HG02588 (cell line): ENCODE results near the gene SRP19.
A peak's percentile ranks its signal among the peaks of the same experiment; 100 is the strongest.
"Not testable (repeated sequence)": the region's sequence is repeated elsewhere in the genome, so short reads cannot be mapped to it uniquely, and the experiment has no call there.

Source experiments
- ATAC-seq: cut with Tn5 transposase; IDR thresholded peaks from one replicate; pipeline ENCODE4 v1.9.1; 2021; ENCODE audit warnings: mild to moderate bottlenecking, moderate library complexity; ENCODE audit not compliant: unreplicated experiment

SRP19 gene

DNA sequence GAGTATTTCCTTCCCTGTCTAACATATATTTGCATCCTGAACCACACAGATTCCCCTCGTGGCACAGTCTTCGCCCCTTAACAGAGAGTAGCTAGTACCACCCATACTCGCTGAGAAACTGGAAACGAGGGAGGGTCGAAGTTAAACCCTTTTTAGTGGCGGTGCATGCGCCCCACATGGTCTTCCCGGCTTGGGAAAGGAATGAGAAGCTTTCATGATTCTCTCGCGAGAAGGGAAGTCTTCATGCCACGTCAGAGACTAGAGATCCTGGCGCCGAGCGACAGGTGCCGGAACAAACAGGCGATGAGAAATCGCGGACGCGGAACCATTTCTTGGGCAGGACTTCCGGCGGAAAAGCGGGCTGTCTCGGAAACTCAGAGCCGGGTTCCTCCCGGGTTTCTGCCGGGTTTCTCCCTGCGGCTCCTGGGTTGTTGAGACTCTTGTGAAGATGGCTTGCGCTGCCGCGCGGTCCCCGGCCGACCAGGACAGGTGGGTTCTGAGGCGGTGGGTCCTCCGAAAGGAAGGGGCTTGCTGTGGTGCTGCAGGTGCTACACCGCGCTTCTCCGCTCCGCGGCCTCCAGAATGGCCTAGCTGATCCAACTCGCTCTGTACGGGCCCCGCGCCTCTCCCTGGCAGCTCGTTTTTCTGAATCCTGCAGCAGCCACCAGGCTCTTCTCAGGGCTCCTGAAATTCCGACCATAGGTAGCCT lies at the start of gene SRP19:
TSS of gene SRP19 (plus strand) at position 359 of the 709 bp plus-strand sequence. CDS start at position 449, 90 bp downstream.
- ATAC-seq, result peak; percentile 98

DNA sequence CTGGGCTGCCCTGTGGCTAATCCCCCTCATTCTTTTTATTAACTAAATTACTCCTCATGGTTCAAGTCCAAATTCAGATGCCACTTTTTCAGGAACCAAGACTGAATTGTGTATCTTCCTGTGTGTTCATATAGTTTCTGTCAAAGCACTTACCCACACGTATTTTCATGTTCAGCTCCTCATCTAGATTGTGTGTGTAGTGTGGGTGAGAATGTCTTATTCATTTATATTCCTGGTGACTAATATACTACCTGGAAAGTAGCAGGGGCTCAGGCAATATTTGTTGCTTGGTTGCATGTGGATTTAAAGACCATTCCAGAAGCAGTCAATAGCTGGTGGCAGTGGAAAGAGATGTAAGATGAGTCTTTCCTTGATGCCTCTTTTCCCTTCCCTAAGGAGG lies 48.5 kb upstream of the SRP19 start:
- ATAC-seq, result no peak

DNA sequence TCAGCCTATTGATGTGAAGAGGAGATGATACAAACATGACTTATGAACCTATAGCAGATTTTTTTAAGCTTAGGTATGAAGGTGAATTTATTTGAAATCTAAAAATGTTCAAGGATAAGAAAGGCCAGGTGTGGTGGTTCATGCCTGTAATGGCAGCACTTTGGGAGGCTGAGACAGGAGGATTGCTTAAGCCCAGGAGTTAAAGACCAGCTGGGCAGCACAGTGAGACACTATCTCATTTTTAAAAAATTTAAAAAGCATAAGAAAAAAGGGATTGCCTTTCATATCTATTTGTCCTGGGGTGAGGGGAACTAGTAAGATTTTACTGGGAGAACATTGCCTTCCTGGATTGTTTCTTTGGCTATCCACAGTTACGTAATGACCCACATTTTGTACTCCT lies 40.8 kb upstream of the SRP19 start:
- no peak for ATAC-seq

DNA sequence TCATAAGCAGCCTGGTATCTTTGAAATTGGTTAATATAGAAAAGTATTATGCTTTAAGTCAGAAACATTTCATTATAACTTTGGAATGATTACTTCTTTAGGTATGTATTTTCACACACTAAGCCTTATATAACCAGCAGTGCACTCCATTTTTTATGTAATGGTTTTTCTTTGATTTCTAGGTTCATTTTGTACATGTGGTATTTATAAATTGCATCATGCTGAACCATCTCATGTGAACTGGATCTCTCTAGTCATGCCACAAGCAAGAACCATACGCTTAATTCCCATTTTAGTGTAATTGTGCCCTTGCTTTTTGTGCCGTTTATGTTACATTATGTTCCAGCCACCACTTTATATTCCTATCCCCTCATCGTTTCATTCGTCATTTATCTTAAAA lies 38.6 kb upstream of the SRP19 start:
- ATAC-seq, result no peak

DNA sequence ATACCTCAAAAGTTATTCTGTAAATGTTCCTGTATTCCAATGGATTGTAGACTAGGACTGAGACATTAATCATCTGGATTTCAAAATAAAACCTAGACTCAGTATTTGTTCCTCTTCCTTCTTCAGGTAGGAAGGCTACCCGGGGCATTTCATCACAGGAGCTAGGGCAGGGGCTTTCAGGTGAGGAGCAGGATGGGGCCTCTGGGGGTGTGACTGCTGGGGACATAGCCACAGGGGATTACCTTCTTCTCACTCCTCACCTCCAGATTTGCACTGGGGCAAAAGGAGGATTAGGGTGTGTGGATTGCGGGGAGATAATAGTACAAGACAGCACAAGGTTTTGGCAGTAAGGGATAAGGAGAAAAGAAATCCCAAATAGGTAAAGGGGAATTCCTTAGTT lies 37.9 kb upstream of the SRP19 start:
- no peak for ATAC-seq

DNA sequence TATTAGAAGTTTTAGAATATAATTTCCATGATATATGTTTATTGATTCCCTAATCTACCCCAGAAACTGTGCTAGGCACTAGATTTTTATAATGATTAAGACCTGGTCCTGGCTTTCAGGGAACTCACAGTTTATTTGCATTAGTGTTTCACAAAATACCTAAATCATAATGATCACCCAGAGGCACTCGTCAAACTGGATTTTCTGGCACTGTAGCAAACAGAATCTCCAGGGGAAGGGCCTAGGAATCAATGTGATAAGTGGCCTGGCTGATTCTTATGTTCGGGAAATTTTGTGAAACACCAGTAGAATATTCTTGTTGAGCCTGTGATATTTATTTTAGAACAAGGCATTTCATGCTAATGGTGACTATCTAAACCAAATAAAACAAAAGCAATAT lies 37.4 kb upstream of the SRP19 start:
- ATAC-seq, result no peak

DNA sequence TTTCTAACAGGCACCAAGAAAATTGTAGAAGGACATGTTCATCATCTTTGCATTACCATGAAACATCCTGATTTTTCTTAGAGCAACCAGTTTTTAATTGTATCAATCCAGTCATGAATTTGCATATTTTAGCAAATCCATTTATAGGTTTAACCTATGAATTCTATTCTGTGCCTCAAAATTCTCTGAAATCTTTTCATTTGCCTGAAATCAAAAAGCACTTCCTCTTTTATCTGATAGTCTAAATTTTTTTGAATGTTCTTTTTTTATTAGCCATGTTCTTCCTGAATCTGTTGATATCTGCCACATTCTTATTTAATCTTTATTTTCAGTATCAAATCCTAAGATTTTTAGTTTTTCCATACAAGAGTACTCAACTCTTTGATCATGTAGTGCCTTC lies 36.9 kb upstream of the SRP19 start:
- no peak for ATAC-seq

DNA sequence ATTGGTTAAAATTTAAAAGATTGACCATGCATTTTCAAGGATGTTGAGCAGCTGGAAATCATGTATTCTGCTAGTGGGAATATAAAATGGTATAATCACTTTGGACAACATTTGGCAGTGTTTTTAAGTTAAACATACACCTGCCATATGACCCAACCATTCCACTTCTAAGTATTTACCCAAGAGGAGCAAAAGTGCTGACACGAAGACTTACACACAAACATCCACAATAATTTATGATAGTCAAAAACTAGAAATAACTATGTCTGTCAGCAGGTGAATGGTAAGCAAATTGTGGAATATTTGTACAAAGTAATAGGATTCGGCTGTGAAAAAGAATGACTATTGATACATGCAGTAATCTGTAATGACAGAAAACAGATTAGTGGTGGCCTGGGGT lies 30.7 kb upstream of the SRP19 start:
- no peak for ATAC-seq

DNA sequence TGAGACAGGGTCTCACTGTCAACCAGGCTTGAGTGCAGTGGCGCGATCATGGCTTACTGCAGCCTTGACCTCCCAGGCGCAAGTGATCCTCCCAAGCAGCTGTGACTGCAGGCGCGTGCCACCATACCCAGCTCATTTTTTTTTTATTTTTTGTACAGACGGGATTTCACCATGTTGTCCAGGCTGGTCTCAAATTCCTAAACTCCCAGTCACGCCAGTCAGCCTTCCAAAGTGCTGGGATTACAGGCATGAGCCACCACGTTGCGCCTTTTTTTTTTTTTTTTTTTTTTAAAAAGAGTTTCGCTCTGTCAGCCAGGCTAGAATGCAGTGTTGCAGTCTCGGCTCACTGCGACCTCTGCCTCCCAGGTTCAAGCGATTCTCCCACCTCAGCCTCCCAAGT lies 27.1 kb upstream of the SRP19 start:
- no peak for ATAC-seq

DNA sequence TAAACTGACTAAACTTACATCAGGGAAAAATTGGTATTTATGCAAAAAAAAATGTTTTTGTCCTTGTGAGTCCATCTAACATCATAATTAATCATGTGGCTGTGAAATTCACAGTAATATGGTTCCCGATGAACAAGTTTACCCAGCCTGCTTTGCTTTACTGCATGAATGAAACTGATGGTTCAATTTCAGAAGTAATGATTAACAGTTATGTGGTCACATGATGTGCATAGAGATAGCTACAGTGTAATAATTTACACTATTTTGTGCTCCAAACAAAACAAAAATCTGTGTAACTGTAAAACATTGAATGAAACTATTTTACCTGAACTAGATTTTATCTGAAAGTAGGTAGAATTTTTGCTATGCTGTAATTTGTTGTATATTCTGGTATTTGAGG lies 16.6 kb upstream of the SRP19 start:
- no peak for ATAC-seq

DNA sequence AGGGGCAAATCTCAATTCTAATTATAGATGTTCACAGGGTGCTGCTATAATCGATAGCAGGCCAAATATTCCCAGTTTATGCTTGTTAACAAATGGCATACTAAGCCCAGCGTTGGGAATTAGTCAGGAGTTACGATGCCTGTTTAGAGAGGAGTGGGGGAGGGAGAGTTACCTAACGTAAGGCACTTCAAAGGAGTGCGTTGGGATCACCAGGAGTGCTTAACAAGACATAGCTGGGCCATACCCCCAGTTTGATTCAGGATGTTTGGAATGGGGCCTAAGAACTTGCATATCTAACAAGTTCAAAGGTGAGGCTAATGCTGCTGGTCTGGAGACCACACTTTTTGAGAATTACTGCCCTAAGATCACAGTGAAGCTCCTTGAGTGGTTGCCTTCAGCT lies 14.5 kb upstream of the SRP19 start:
- no peak for ATAC-seq

DNA sequence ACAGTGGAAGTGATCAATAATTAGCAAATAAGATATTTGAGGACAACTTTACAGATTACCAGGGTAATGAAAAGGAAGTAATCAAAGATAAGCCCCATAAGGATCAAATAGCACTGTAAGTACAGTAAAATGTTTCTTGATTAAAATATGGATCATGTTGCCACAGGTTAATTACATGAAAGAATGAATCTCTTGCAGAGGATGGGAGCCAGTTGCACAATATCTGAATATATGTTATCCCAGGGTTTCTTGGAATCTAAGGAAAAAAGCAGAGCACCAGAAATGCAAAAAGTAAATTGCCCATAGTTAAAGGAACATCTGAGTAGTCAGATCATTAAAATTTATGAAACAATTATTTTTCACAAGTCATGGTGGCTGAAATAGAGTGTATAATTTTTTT lies 13.8 kb upstream of the SRP19 start:
- ATAC-seq, result no peak

DNA sequence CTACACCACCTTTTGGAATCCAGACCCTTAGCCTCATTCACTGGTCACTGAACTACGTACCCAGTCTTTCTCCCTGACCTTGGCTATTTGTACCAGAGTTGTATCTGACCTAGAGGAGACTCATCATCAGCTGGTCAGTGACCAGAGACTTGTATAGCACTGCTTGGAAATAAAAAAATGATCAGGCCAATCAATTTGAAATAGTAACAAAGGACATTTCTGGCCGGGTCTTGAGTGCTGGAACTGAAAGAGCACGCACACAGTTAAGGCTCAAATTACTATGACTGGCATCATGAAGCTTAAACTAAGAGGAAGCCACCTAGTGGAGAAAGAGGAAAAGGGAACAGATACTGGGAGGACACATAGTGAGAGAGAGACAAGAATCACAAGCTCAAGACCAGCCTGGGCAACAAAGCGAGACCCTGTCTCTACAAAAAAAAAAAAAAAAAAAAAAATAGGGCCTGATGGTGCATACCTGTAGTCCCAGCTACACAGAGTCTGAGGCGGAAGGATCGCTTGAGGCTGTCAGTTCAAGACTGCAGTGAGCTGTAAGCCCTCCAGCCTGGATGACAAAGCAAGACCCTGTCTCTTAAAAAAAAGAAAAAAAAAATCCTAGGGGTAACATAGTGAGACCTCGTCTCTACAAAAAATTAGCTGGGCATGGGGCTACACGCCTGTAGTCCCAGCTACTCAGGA lies 12.8 kb upstream of the SRP19 start:
- ATAC-seq, result peak; percentile 99

DNA sequence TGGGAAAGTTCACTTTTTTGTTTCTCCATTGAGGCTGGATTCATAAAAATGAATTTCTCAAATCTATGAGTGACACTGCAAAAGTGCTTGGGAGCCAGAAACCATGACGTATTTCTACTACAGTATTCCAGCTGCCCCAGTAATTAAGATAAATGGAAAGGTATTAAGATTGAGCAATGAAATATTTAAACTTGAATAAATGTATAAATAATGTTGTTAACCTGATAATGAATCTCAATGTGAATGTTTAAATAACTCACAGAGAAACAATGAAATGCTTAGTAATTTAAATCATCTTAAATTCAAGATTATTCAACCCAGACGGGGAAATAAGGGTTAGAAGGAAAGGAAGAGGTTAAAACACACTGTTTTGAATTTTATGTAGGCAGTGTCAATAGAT lies 11.2 kb upstream of the SRP19 start:
- no peak for ATAC-seq

DNA sequence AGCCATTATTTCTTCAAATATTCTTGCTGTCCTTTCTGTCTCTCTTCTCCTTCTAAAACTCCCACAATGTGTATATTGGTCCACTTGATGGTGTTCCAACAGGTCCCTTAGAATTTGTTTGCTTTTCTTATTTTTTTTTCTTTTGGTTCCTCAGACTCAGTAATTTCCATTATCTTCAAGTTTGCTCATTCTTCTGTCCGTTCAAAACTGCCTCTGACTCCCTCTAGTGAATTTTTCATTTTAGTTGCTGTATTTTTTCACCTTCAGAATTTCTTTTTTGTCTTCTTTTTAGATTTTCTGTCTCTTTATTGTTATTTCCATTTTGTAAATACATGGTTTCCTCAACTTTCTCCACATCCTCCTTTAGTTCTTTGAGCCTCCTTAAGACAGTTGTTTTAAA lies 6.4 kb upstream of the SRP19 start:
- no peak for ATAC-seq

DNA sequence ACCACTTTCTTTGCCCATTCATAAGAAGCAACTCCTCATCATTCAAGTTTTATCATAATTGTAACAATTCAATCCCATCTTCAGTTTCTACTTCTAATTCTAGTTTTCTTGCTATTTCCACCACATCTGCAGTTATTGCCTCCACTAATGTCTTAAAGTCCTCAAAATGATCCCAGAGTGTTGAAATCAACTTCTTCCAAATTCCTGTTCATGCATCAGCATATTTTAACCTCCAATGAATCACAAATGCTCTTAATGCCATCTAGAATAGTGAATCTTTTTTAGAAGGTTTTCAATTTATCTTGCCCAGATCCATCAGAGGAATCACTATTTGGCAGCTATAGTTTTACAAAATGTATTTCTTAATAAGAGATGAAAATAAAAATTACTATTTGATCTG lies 3.2 kb upstream of the SRP19 start:
- ATAC-seq, result no peak

DNA sequence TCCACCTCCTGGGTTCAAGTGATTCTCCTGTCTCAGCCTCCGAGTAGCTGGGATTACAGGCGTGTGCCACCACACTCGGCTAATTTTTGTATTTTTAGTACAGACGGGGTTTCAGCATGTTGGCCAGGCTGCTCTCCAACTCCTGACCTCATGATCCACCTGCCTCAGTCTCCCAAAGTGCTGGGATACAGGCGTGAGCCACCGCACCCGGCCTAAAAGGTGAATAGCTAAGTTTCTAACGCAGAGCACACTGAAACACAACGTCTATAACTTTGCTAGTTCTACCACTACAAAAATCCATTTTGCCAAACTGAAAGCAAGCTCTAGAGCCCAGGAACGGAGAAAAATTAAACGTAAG lies 537 bp upstream of the SRP19 start:
- not testable (repeated sequence) for ATAC-seq

DNA sequence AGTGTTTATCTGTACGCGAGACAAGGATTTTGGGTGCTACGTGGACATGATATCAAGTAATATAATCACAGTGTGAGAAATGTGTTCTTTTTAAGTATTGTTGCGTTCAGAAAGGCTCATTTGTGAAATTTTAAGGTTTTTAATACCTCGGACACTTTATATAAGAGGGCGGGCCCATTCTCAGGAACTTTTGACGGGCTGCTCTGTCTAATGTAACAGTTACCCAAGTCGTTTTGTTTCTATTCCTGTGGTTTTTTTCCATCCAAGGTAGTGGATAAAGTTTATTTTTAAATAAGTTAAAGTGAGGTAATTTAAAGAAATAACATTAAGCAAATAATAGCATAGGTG lies 525 bp downstream of the SRP19 start:
- ATAC-seq, result no peak

DNA sequence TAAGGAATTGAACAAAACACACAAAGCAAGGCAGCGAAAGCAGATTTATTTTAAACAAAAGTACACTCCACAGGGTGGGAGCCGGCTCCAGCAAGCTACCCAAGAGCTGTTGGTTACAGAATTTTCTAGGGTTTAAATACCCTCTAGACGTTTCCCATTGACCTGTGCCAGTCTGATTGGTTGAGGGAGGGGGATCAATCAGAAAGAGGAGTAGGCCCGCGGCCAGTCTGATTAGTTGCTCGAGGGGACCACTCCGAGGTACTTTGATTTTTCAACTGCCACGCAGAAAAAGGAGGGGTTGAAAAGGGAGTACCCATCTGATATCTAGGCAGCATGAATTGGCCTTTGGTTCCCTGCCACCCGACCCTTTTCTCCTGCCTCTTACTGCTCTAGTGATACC lies 998 bp downstream of the SRP19 start:
- no peak for ATAC-seq

DNA sequence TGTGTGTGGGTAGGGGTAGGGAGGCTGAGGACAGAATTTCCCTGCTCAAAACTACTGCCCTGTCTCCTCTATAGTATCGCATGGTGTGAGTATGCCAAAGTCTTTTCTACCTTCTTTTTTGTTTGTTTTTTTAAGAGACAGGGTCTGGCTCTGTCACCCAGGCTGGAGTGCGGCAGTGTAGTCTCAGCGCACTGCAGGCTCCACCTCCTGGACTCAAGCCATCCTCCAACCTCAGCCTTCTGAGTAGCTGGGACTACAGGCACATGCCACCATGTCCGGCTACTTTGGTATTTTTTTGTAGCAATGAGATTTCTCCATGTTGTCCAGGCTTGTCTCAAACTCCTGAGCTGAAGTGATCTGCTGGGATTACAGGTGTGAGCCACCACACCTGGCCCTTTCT lies 2.5 kb downstream of the SRP19 start:
- no peak for ATAC-seq

DNA sequence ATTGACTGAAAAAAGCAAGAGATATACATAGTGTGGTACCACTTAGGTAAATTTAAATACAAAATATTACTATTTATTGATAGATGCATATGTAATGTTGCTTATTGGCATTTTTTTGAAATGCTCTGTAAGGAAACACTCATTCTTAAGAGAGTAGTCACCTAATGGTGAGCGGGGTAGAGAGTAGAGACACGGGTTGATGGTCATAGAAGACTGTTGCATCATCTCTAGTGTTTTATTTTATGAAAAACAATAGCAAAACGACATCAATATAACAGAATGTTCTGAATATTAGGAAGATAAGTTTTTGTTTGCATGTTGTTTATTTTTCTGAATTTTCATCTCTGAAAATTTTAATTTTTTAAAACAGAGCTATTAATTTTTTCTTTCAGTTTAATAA lies 4.0 kb downstream of the SRP19 start:
- no peak for ATAC-seq

DNA sequence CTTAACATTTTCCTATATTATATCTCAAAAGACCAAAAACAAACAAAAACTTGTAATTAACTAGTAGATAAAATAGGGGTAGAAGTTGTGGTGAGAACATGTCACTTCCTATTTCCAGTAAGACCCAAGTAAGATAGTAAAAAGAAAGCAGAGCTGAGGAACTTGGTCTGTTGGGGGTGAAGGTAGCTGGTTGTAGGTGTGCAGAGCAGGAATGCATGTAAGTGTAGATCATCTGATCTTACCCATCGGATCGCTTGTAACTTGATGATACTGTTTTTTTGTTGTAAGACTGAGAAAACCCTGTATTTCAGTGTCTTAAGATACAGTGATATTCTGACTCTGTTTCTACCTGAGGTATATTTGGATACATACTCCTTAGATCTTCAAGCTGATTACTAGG lies 5.7 kb downstream of the SRP19 start:
- ATAC-seq, result no peak

DNA sequence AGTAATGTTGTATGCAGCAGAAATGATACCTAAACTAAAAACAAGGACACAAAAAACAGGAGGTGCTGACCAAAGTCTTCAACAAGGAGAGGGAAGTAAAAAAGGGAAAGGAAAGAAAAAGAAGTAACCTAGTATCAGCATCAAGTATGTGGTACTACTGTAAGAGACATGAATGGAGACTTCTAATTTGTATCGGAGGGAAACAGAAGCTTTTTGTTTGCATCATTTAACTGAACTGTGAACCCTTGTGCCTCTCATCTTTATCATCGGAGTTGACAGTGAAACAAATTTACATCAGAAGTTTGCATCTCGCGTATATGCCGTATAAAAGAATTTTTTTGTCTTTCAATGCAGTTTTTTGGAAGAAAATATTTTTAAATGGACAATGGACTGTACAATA lies 6.3 kb downstream of the SRP19 start:
- no peak for ATAC-seq
